ENCODE measurements around the gene LETM1.

- TF ChIP-seq, protein P1, sequence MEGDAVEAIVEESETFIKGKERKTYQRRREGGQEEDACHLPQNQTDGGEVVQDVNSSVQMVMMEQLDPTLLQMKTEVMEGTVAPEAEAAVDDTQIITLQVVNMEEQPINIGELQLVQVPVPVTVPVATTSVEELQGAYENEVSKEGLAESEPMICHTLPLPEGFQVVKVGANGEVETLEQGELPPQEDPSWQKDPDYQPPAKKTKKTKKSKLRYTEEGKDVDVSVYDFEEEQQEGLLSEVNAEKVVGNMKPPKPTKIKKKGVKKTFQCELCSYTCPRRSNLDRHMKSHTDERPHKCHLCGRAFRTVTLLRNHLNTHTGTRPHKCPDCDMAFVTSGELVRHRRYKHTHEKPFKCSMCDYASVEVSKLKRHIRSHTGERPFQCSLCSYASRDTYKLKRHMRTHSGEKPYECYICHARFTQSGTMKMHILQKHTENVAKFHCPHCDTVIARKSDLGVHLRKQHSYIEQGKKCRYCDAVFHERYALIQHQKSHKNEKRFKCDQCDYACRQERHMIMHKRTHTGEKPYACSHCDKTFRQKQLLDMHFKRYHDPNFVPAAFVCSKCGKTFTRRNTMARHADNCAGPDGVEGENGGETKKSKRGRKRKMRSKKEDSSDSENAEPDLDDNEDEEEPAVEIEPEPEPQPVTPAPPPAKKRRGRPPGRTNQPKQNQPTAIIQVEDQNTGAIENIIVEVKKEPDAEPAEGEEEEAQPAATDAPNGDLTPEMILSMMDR (conservative IDR thresholded peaks at IDR 0.05; ENCODE audit: low read depth, low read length) = no peak
- TF ChIP-seq EZH2 (IDR thresholded peaks at IDR 0.05; ENCODE audit: borderline replicate concordance, low read depth, low read length, poor library complexity, severe bottlenecking) = no peak
Measured at GRCh38 chr4:1866189-1866661, 10.3 kb upstream of the LETM1 start.

Data from A673 (cell line).